Measurements from ENCODE around the gene CYGB.

Gene CYGB

DNA sequence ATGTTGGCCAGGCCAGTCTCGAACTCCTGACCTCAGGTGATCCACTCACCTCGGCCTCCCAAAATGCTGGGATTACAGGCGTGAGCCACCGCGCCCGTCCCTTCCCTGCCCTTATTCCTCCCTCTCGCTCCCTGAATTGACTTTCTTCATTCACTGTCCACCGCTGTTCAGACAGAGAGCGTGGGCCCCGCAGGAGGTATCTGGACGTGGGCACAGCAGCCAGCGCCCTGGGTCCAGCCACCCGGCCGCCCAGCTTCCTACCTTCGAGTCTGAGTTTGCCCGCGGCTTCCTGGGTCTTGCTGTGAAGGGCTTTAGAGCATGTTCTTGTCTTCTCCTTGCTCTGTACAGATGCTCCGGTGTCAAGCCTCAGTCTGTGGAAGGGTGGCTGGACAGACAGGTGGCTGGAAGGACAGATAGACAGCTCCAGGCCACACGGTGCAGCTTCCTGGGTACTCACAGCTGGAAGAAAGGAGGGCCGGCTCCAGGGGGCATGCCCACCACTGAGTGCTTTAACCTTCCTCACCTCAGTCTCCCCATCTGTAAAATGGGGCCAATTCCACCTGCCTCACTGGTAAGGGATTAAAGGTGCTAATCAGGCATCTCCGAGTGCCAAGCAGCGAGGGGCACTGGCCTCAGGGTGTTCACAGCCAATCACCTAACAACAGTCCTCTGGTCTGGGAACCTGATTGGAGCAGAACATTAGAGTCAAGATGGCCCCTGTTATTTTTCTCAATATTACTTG lies 49.9 kb downstream of the CYGB start:
- DNase-seq = no peak

GRCh38 chr17:76485569-76485968 lies 51.9 kb downstream of the CYGB start:
- peak in 26 of 56 donors; percentile 16 to 66 (median 35) for DNase-seq

GRCh38 chr17:76484228-76484725 lies 53.2 kb downstream of the CYGB start:
- DNase-seq = no peak

- peak in 21 of 56 donors; percentile 18 to 68 (median 40) for DNase-seq
These were observed 56.3 kb downstream of the CYGB start for GRCh38 chr17:76481071-76481655.

GRCh38 chr17:76480632-76481031 lies 56.9 kb downstream of the CYGB start:
- peak in 9 of 56 donors; percentile 23 to 58 (median 33) for DNase-seq

DNA sequence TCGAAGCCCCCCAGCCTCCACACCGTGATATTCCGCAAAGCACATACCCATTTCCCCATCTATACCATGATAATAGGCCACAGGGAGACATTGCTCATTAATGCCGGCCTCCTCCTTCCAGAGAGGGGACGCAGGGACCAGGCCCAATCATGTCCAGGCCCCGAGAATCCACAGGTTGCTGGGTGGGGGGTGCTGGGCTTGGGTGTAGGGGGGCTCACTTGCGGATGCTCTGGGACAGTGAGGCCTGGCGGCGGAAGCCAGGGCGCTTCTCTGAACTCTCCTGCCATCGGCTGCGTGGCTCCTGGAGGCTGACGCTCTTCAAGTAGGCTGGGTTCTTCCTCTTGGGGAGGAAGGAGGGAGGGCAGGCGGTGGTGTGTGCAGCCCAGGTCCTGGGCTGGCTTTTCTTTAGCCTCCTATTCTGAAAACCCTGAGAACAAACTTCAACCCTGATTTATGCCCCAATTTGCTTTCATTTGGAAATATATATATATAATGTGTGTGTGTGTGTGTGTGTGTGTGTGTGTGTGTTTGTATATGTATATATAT lies 57.9 kb downstream of the CYGB start:
- DNase-seq = no peak

- DNase-seq = no peak
These were observed 58.6 kb downstream of the CYGB start for GRCh38 chr17:76478730-76479514.

GRCh38 chr17:76478097-76478496 lies 59.4 kb downstream of the CYGB start:
- DNase-seq = no peak

- no peak for DNase-seq
These were observed 59.9 kb downstream of the CYGB start for GRCh38 chr17:76477576-76477975.

Measured in amygdala (tissue), 56 donors.